Ovary (tissue), 9 donors: ENCODE results near the gene FBXL7. TPM values are rescaled to one million over a fixed set of nuclear protein-coding genes. Genes with fewer than 3 reads are reported as not detected.

Experiments
- DNase-seq, 5 donors: peaks; one replicate each; pipeline ENCODE4 v3.0.0-alpha.2; 2019 to 2020
- H3K27ac ChIP-seq, 2 donors: fragments of 200-600 bp; one replicate each; pipeline versions ENCODE4 v1.5.1 to v1.8.0; 2019 to 2022
- H3K27me3 ChIP-seq: fragments of 200-600 bp; one replicate; pipeline ENCODE4 v1.8.0; 2022
- H3K36me3 ChIP-seq: fragments of 200-600 bp; sonication (generic); one replicate; pipeline ENCODE4 v1.5.1; 2019
- H3K4me1 ChIP-seq: one replicate; pipeline ENCODE4 v1.8.1; 2013; ENCODE audit warnings: mild to moderate bottlenecking, moderate library complexity; ENCODE audit not compliant: insufficient read depth
- H3K4me3 ChIP-seq: fragments of 200-600 bp; sonication (generic); one replicate; pipeline ENCODE4 v1.5.1; 2017
- H3K9me3 ChIP-seq, 2 donors: fragments of 200-600 bp in 1 of 2; sonication (generic) in 1 of 2; one replicate each; pipeline versions ENCODE4 v1.5.1 to v1.8.1; 2013 to 2019; ENCODE audit warnings: mild to moderate bottlenecking in 1 of 2, moderate library complexity in 1 of 2
- EP300 ChIP-seq: sonication (generic); formaldehyde crosslinking; IDR thresholded peaks from one replicate; pipeline ENCODE4 v1.6.1; 2017; ENCODE audit warnings: antibody characterized with exemption
- POLR2A ChIP-seq: fragments of 450-650 bp; IDR thresholded peaks from one replicate; pipeline ENCODE4 v1.6.1; 2017; ENCODE audit warnings: antibody characterized with exemption, mild to moderate bottlenecking, moderate library complexity
- WGBS, 3 donors: extraction: QIAGEN DNeasy Blood & Tissue Kit in 1 of 3; methylation state at CpG; one replicate each; pipeline versions ENCODE4 v1.1.5 to v1.1.7; 2013 to 2017; 5-methylcytosine and 5-hydroxymethylcytosine counted together
- intact Hi-C, 4 donors: fragments of 100-400 bp; cut with DNase I; formaldehyde crosslinking; loops; one replicate each; pipeline versions ENCODE4 v1.11.0 to v1.15.1; 2022 to 2023
- polyA plus RNA-seq, 2 donors: library from polyadenylated mRNA; stranded (reverse); fragments of 200-250 nt in 1 of 2; fragments of 350-450 nt in 1 of 2; fragmentation: Illumina TruSeq in 1 of 2; extraction: RNeasy Lipid Tissue Mini Kit (QIAGEN cat#74804) in 1 of 2; gene quantifications; one replicate each; pipeline ENCODE4 v1.2.3, GENCODE V29; 2013 to 2014
- total RNA-seq, 7 donors: library from RNA; depleted of rRNA in 2 of 7; stranded (reverse); fragments of >200 nt in 2 of 7; fragmentation: NEBNext Ultra II Directional in 3 of 7; extraction: Animal tissue kit (Norgen Biotek cat#: 25700) in 3 of 7; gene quantifications; one replicate each; pipeline versions ENCODE4 v1.1.0 to v1.2.4, GENCODE V29; 2016 to 2023
- TF ChIP-seq, protein P1 (sequence below), 3 donors: fragments of 450-650 bp in 2 of 3; fragments of 200-600 bp in 1 of 3; IDR thresholded peaks; one replicate each; pipeline versions ENCODE4 v1.5.1 to v1.8.0; 2016 to 2022; ENCODE audit warnings: antibody characterized with exemption in 3 of 3, mild to moderate bottlenecking in 1 of 3
- donor health status: DM: no; HTN: no; CAD: no; lungs with moderate emphysema.
- donor health status: DM: no; HTN: no; CAD: no.
- donor health status: Bipolar disorder and iron deficiency.
- donor health status: DM: yes; HTN: yes; CAD: no.
- donor health status: DM: no; HTN: no; CAD: no.
- donor health status: DM: yes; HTN: yes; CAD: no.

Gene FBXL7
- total and polyA plus RNA-seq, 9 donors, result 21.1 to 40.9 (median 29.2) TPM

DNA sequence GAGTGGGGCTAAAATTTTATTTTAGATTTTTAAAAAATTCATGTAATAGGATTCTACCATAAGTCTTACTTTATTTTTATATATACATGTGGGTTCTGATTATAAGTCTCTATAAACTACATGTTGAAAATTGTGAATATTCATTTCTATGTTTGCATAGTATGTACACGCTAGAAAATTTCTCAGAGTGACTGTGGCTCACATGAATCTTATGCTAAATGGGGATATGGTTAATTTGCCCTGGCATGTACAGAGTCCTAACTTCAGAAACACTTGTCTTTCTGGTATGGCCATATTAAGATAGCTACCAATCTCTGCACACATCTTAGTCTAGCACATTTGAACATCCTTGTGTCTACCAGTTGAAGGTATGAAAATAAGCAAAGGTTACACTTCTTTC lies 154.8 kb downstream of the FBXL7 start:
- Histone ChIP-seq H3K9me3 (no peaks in the 10 kb centered on the region), H3K27ac (no peak overlapping the region), H3K4me3 (no peak overlapping the region), H3K36me3 (no peaks in the 10 kb centered on the region), H3K4me1 (no peaks in the 10 kb centered on the region), H3K27me3 (no peaks in the 10 kb centered on the region)
- no peak for DNase-seq
- 43 to 97% (median 96%) methylated on average over 1 of the region's 1 CpG for whole genome bisulfite sequencing, 3 donors
- intact Hi-C loops, result no loop called here
- TF ChIP-seq EP300 (no peak), POLR2A (no peak)
- TF ChIP-seq, protein P1, sequence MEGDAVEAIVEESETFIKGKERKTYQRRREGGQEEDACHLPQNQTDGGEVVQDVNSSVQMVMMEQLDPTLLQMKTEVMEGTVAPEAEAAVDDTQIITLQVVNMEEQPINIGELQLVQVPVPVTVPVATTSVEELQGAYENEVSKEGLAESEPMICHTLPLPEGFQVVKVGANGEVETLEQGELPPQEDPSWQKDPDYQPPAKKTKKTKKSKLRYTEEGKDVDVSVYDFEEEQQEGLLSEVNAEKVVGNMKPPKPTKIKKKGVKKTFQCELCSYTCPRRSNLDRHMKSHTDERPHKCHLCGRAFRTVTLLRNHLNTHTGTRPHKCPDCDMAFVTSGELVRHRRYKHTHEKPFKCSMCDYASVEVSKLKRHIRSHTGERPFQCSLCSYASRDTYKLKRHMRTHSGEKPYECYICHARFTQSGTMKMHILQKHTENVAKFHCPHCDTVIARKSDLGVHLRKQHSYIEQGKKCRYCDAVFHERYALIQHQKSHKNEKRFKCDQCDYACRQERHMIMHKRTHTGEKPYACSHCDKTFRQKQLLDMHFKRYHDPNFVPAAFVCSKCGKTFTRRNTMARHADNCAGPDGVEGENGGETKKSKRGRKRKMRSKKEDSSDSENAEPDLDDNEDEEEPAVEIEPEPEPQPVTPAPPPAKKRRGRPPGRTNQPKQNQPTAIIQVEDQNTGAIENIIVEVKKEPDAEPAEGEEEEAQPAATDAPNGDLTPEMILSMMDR (IDR thresholded peaks at IDR 0.05), result no peak

DNA sequence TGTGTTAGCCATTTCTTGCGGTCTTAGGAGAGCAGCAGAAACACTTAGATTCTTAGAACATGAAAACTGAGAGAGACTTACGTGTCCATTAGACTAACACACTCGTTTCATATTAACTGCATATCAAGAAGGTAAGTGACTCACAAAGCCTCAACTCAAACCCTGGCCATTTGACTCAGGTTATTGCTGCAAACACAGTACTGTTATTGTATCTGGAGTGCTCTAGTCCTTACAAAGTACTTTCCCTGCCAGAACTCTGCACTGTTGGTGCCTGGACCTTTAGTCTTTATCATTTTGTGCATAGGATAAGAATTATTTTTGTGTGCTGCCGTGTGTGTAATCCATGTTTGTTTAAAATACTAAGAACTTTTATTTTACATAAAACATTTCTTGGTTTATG lies 155.7 kb downstream of the FBXL7 start:
- no peaks in the 10 kb centered on the region for H3K36me3 ChIP-seq
- no peaks in the 10 kb centered on the region for H3K4me1 ChIP-seq
- H3K4me3 ChIP-seq, result no peak overlapping the region
- 66 to 79% (median 76%) methylated on average over 4 of the region's 4 CpGs for WGBS, 3 donors
- no peaks in the 10 kb centered on the region for H3K9me3 ChIP-seq
- DNase-seq, result no peak
- H3K27me3 ChIP-seq, result no peaks in the 10 kb centered on the region
- TF ChIP-seq EP300 (no peak), POLR2A (no peak)
- TF ChIP-seq, protein P1 (IDR thresholded peaks at IDR 0.05), result no peak
- intact Hi-C loops, result no loop called here
- no peak overlapping the region for H3K27ac ChIP-seq

GRCh38 chr5:15664961-15665360 lies 165.0 kb downstream of the FBXL7 start:
- Histone ChIP-seq H3K27ac (no peak overlapping the region), H3K27me3 (no peaks in the 10 kb centered on the region), H3K4me1 (no peaks in the 10 kb centered on the region), H3K36me3 (no peaks in the 10 kb centered on the region), H3K4me3 (no peak overlapping the region), H3K9me3 (no peaks in the 10 kb centered on the region)
- TF ChIP-seq EP300, result no peak
- TF ChIP-seq POLR2A, result no peak
- TF ChIP-seq, protein P1 (IDR thresholded peaks at IDR 0.05), result no peak
- DNase-seq, result no peak
- intact Hi-C loops, result no loop called here

DNA sequence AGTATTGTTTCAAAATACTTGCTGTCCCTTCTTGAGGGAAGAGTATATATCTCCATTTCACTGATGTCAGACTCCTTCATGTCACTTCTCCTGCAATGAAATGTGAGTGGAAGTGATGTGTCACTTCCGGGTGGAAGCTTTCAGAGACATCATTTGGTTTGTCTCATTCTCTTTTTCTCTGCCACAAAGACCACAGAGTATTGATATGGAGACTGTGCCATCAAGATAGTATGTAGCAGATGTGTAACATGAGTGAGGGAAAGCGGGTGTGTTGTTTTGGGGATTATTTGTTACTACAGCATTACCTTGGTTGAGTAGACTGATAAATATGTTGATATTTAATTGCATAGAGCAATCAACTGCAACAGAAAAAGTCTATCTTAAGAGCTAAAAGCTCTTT lies 169.8 kb downstream of the FBXL7 start:
- Histone ChIP-seq H3K9me3 (no peaks in the 10 kb centered on the region), H3K27me3 (no peaks in the 10 kb centered on the region), H3K27ac (no peak overlapping the region), H3K36me3 (no peaks in the 10 kb centered on the region), H3K4me1 (no peaks in the 10 kb centered on the region), H3K4me3 (no peak overlapping the region)
- intact Hi-C loops, result no loop called here
- no peak for DNase-seq
- 93 to 98% (median 97%) methylated on average over 2 of the region's 2 CpGs for WGBS, 3 donors
- TF ChIP-seq POLR2A (no peak), EP300 (no peak)
- TF ChIP-seq, protein P1 (IDR thresholded peaks at IDR 0.05), result no peak

GRCh38 chr5:15674716-15675115 lies 174.7 kb downstream of the FBXL7 start:
- DNase-seq, result no peak
- TF ChIP-seq, protein P1 (IDR thresholded peaks at IDR 0.05), result no peak
- no peak for TF ChIP-seq EP300
- no peak for TF ChIP-seq POLR2A

More at GRCh38 chr5:15674716-15675115, 174.7 kb downstream of the FBXL7 start:
- 76 to 80% (median 77%) methylated on average over 2 of the region's 2 CpGs for WGBS, 3 donors
- Histone ChIP-seq H3K4me1 (peaks cover 6% of the 10 kb centered on the region), H3K4me3 (no peak overlapping the region), H3K27ac (no peak overlapping the region), H3K9me3 (no peaks in the 10 kb centered on the region), H3K36me3 (no peaks in the 10 kb centered on the region), H3K27me3 (no peaks in the 10 kb centered on the region)
- intact Hi-C loops, result no loop called here
